ENCODE data around the gene ELL. TPM values are rescaled to one million over a fixed set of nuclear protein-coding genes. Genes with fewer than 3 reads are reported as not detected.

Gene ELL
- total RNA-seq, 1 experiment from 2014 or later = 21.0 TPM

GRCh38 chr19:18422530-18423191 lies 99.2 kb downstream of the ELL start:
- Histone ChIP-seq H3K27me3 (ENCODE audit: low read length) (no peaks in the 10 kb centered on the region), H2AFZ (ENCODE audit: low read length) (no peak overlapping the region), H3K27ac (ENCODE audit: low read length) (no peak overlapping the region), H3K9me2 (replicated peaks; ENCODE audit: low read length) (no peaks in the 10 kb centered on the region), H3K4me2 (ENCODE audit: low read length) (no peak overlapping the region), H3K4me3 (ENCODE audit: low read length) (no peak overlapping the region), H3K36me3 (ENCODE audit: low read depth, low read length) (no peaks in the 10 kb centered on the region), H3F3A (ENCODE audit: low read length, unreplicated experiment) (no peaks in the 10 kb centered on the region), H3K4me1 (ENCODE audit: insufficient read depth, low read length) (peaks cover 25% of the 10 kb centered on the region), H3K79me2 (ENCODE audit: low read length) (peaks cover 51% of the 10 kb centered on the region), H4K20me1 (ENCODE audit: low read length) (peaks cover 11% of the 10 kb centered on the region; the same call in 1 of the 2 replicates), H3K9ac (ENCODE audit: low read length) (no peak overlapping the region), H3K9me3 (ENCODE audit: low read length) (no peaks in the 10 kb centered on the region)
- CTCF ChIA-PET = no interaction called here
- no peak for DNase-seq
- intact Hi-C loops (cut with micrococcal nuclease) = no loop called here
- POLR2A ChIA-PET (ENCODE audit: unreplicated experiment) = no interaction called here
- no TSS peak for BruUV-seq (replicated peaks)
- TF ChIP-seq EZH2phosphoT487 (IDR thresholded peaks at IDR 0.05; ENCODE audit: borderline replicate concordance, low read length) (no peak), EZH2 (IDR thresholded peaks at IDR 0.05; ENCODE audit: low read length, unreplicated experiment) (no peak)
- ATAC-seq = no peak

- Histone ChIP-seq H3K9me3 (ENCODE audit: low read length) (no peaks in the 10 kb centered on the region), H3K4me1 (ENCODE audit: insufficient read depth, low read length) (peaks cover 34% of the 10 kb centered on the region), H3K9me2 (replicated peaks; ENCODE audit: low read length) (no peaks in the 10 kb centered on the region), H3K9ac (ENCODE audit: low read length) (no peak overlapping the region), H3K4me2 (ENCODE audit: low read length) (peak overlapping the region; percentile 99), H3K36me3 (ENCODE audit: low read depth, low read length) (no peaks in the 10 kb centered on the region), H3K79me2 (ENCODE audit: low read length) (peaks cover 51% of the 10 kb centered on the region), H3K27me3 (ENCODE audit: low read length) (no peaks in the 10 kb centered on the region), H3K4me3 (ENCODE audit: low read length) (no peak overlapping the region), H3F3A (ENCODE audit: low read length, unreplicated experiment) (no peaks in the 10 kb centered on the region), H3K27ac (ENCODE audit: low read length) (no peak overlapping the region), H4K20me1 (ENCODE audit: low read length) (peaks cover 11% of the 10 kb centered on the region; the same call in 1 of the 2 replicates), H2AFZ (ENCODE audit: low read length) (no peak overlapping the region)
- intact Hi-C loops (cut with micrococcal nuclease) = no loop called here
- ATAC-seq = no peak
- no peak for TF ChIP-seq EZH2 (IDR thresholded peaks at IDR 0.05; ENCODE audit: low read length, unreplicated experiment)
- TF ChIP-seq EZH2phosphoT487 (IDR thresholded peaks at IDR 0.05; ENCODE audit: borderline replicate concordance, low read length) = no peak
- no peak for TF ChIP-seq CTCF (conservative IDR thresholded peaks at IDR 0.05; ENCODE audit: low read depth, low read length)
- BruUV-seq (replicated peaks) = no TSS peak
- CTCF ChIA-PET = interaction anchor here (0.7 kb wide), 1 partner anchor 93 kb away, joined by 3 read pairs; no protein-coding TSS in a partner anchor
- POLR2A ChIA-PET (ENCODE audit: unreplicated experiment) = interaction anchor here (1.0 kb wide), 1 partner anchor 140 kb away, joined by 3 read pairs; the partner anchor contains the start of gene JUND
- DNase-seq = no peak
Measured at GRCh38 chr19:18421371-18421959, 100.4 kb downstream of the ELL start.

GRCh38 chr19:18420930-18421329 lies 100.9 kb downstream of the ELL start:
- no peak for TF ChIP-seq EZH2phosphoT487 (IDR thresholded peaks at IDR 0.05; ENCODE audit: borderline replicate concordance, low read length)
- no peak for TF ChIP-seq CTCF (conservative IDR thresholded peaks at IDR 0.05; ENCODE audit: low read depth, low read length)
- no peak for TF ChIP-seq EZH2 (IDR thresholded peaks at IDR 0.05; ENCODE audit: low read length, unreplicated experiment)
- Histone ChIP-seq H2AFZ (ENCODE audit: low read length) (no peak overlapping the region), H3K9ac (ENCODE audit: low read length) (no peak overlapping the region), H3K36me3 (ENCODE audit: low read depth, low read length) (no peaks in the 10 kb centered on the region), H3K27ac (ENCODE audit: low read length) (no peak overlapping the region), H3K9me3 (ENCODE audit: low read length) (no peaks in the 10 kb centered on the region), H3K79me2 (ENCODE audit: low read length) (peaks cover 51% of the 10 kb centered on the region), H4K20me1 (ENCODE audit: low read length) (peaks cover 11% of the 10 kb centered on the region; the same call in 1 of the 2 replicates), H3K4me2 (ENCODE audit: low read length) (peak overlapping the region; percentile 99), H3K4me3 (ENCODE audit: low read length) (peak overlapping the region; percentile 91), H3K4me1 (ENCODE audit: insufficient read depth, low read length) (peaks cover 37% of the 10 kb centered on the region), H3F3A (ENCODE audit: low read length, unreplicated experiment) (no peaks in the 10 kb centered on the region), H3K27me3 (ENCODE audit: low read length) (no peaks in the 10 kb centered on the region), H3K9me2 (replicated peaks; ENCODE audit: low read length) (no peaks in the 10 kb centered on the region)
- ChIA-PET POLR2A (ENCODE audit: unreplicated experiment) (interaction anchor here (1.0 kb wide), 1 partner anchor 139 kb away, joined by 3 read pairs; the partner anchor contains the start of gene JUND), CTCF (interaction anchor here (0.5 to 0.7 kb wide), 2 partner anchors 92 to 231 kb away, joined by 3 read pairs; no protein-coding TSS in a partner anchor)
- ATAC-seq = no peak
- intact Hi-C loops (cut with micrococcal nuclease) = no loop called here
- no TSS peak for BruUV-seq (replicated peaks)
- no peak for DNase-seq

Data from PC-3 (cell line).